K562 (cell line): Measurements from ENCODE around the gene ZGLP1. TPM values are rescaled to one million over a fixed set of nuclear protein-coding genes. Genes with fewer than 3 reads are reported as not detected.

ENCODE experiments used
- BACH1 ChIP-seq: fragments of 200-800 bp; sonication (Bioruptor generic); IDR thresholded peaks from 2 replicates; pipeline ENCODE4 v1.6.1; 2016; ENCODE audit warnings: missing genetic modification characterization, missing compliant biosample characterization
- BRD4 ChIP-seq: fragments of 200-600 bp; sonication (generic); IDR thresholded peaks from 2 replicates; pipeline ENCODE4 v1.6.1; 2017; ENCODE audit warnings: inconsistent platforms
- HSF4 ChIP-seq: fragments of 250-450 bp; sonication (Bioruptor Pico); IDR thresholded peaks from 2 replicates; pipeline ENCODE4 v2.1.2; 2022; ENCODE audit warnings: mild to moderate bottlenecking, moderate library complexity, borderline replicate concordance
- IRF2 ChIP-seq: sonication (generic); formaldehyde crosslinking; IDR thresholded peaks from 2 replicates; pipeline ENCODE4 v1.8.1; 2022; ENCODE audit warnings: mild to moderate bottlenecking, missing genetic modification reagents
- KDM1A ChIP-seq, 2 experiments: fragments of 450-650 bp; IDR thresholded peaks; 2 replicates each; pipeline ENCODE4 v1.6.1; 2016; ENCODE audit warnings: mild to moderate bottlenecking in 2 of 2
- MAFF ChIP-seq: IDR thresholded peaks from 2 replicates; pipeline ENCODE4 v1.6.1; 2012; ENCODE audit warnings: low read length, improper control_type of control experiment
- MAFK ChIP-seq: IDR thresholded peaks from 2 replicates; pipeline ENCODE4 v1.6.1; 2011; ENCODE audit warnings: low read length, improper control_type of control experiment
- MGA ChIP-seq: fragments of 450-650 bp; IDR thresholded peaks from 2 replicates; pipeline ENCODE4 v1.6.1; 2016; ENCODE audit warnings: mild to moderate bottlenecking, moderate library complexity
- POLR2AphosphoS5 ChIP-seq: IDR thresholded peaks from 2 replicates; pipeline ENCODE4 v1.6.1; 2011; ENCODE audit warnings: mild to moderate bottlenecking, low read depth, low read length, moderate library complexity; ENCODE audit not compliant: control insufficient read depth, insufficient read depth
- ZBTB5 ChIP-seq: fragments of 450-650 bp; IDR thresholded peaks from 2 replicates; pipeline ENCODE4 v1.6.1; 2017; ENCODE audit warnings: antibody characterized with exemption
- ZNF133 ChIP-seq: fragments of 250-450 bp; sonication (Bioruptor Pico); IDR thresholded peaks from 2 replicates; pipeline ENCODE4 v1.4.0; 2020; ENCODE audit warnings: mild to moderate bottlenecking
- ZNF143 ChIP-seq: sonication (generic); formaldehyde crosslinking; IDR thresholded peaks from 2 replicates; pipeline ENCODE4 v1.9.0; 2022; ENCODE audit warnings: mild to moderate bottlenecking, missing genetic modification reagents
- ZNF512 ChIP-seq: IDR thresholded peaks from 2 replicates; pipeline ENCODE4 v1.6.1; 2016; ENCODE audit warnings: missing genetic modification characterization, missing compliant biosample characterization
- ZNF551 ChIP-seq: fragments of 250-450 bp; sonication (Bioruptor Pico); IDR thresholded peaks from 2 replicates; pipeline ENCODE4 v1.5.0; 2021; ENCODE audit warnings: mild to moderate bottlenecking, moderate library complexity
- polyA plus RNA-seq, 8 experiments: library from polyadenylated mRNA; depleted of rRNA in 4 of 8; stranded (reverse) in 5 of 8; unstranded in 3 of 8; fragments of >200 nt; fragmentation: Nextera tagmentation in 2 of 8; fragmentation: Illumina TruSeq in 1 of 8; extraction: Ambion mirVana in 2 of 8; extraction: Trizol in 1 of 8; gene quantifications; 2 replicates each; pipeline versions ENCODE4 v1.2.1 to v1.2.3, GENCODE V29; 2011 to 2014; ENCODE audit warnings: inconsistent platforms in 1 of 8, missing spikeins in 1 of 8
- total RNA-seq, 7 experiments: library from RNA; depleted of rRNA in 6 of 7; stranded (reverse); fragments of >200 nt in 6 of 7; fragmentation: Illumina TruSeq in 2 of 7; extraction: Trizol in 2 of 7; gene quantifications; 2 replicates each; pipeline versions ENCODE4 v1.2.1 to v1.2.3, GENCODE V29; 2011 to 2021; ENCODE audit warnings: low replicate concordance in 1 of 7

ZGLP1 gene
- total and polyA plus RNA-seq, 9 of the 15 experiments (the other 6 are each of a cell fraction or from before 2014, with no cell fraction given): 0.24 to 4.5 (median 2.2) TPM

- TF ChIP-seq MGA (peak; percentile 67), ZNF512 (tag) (no peak), POLR2AphosphoS5 (peak; percentile 68; the same call in 1 of the 2 replicates), KDM1A (IDR thresholded peaks at IDR 0.05) (no peak), BACH1 (no peak), MAFK (no peak), ZNF143 (no peak), MAFF (no peak), ZNF133 (CRISPR knock-in tag) (no peak), ZNF551 (no peak), IRF2 (no peak), HSF4 (CRISPR knock-in tag) (no peak), BRD4 (no peak), ZBTB5 (no peak)
Measured at GRCh38 chr19:10290876-10291553, 18.6 kb downstream of the ZGLP1 start (continued).
